Measurements from ENCODE around the gene PRDM16. TPM values are rescaled to one million over a fixed set of nuclear protein-coding genes. Genes with fewer than 3 reads are reported as not detected.

Gene PRDM16
- total and polyA plus RNA-seq, 2 of the 13 experiments (the other 11 are each of a cell fraction or from before 2014, with no cell fraction given): 0.15 to 0.81 TPM

- Histone ChIP-seq H3K27ac (ENCODE audit: extremely low read length, insufficient read depth, low read length) (no peak overlapping the region), H2AFZ (ENCODE audit: low read length) (no peak overlapping the region), H3K79me2 (ENCODE audit: insufficient read depth, low read length) (no peaks in the 10 kb centered on the region), H3K27me3 (ENCODE audit: control insufficient read depth in 1 of 2, insufficient read depth in 2 of 2, low read length in 2 of 2) (peaks cover under 1 to 5% of the 10 kb centered on the region in 2 experiments; a peak in 2 of 5 replicates), H3K4me1 (ENCODE audit: insufficient read depth, low read length) (peaks cover 65% of the 10 kb centered on the region), H3K4me3 (replicated peaks in 1 of 3; ENCODE audit: insufficient read depth in 1 of 3, low read depth in 2 of 3, low read length in 3 of 3) (no peak overlapping the region), H3K36me3 (replicated peaks in 1 of 2; ENCODE audit: control insufficient read depth in 1 of 2, insufficient read depth in 2 of 2, low read length in 2 of 2) (no peaks in the 10 kb centered on the region), H3K4me2 (ENCODE audit: low read depth, low read length) (no peak overlapping the region), H4K20me1 (ENCODE audit: insufficient read depth, low read length) (no peaks in the 10 kb centered on the region), H3K9ac (ENCODE audit: insufficient read depth, low read depth, low read length) (no peak overlapping the region), H3K9me3 (ENCODE audit: low read length) (no peaks in the 10 kb centered on the region)
- FAIRE-seq (no peak), ATAC-seq (no peak; the same call in 1 of the 3 replicates), DNase-seq (ENCODE audit: low spot score) (no peak)
- BruUV-seq (replicated peaks): no TSS peak
- in situ Hi-C loops (cut with HindIII; ENCODE audit: extremely low pct_ligation_motif_present, low pct_unique_long_range_greater_than_20kb) (no loop called here), intact Hi-C loops (cut with micrococcal nuclease; ENCODE audit: unreplicated experiment) (no loop called here)
- ChIA-PET POLR2A (interaction anchor here (0.7 to 0.9 kb wide), 2 partner anchors 10 to 33 kb away, joined by 3 read pairs; no protein-coding TSS in a partner anchor), CTCF (ENCODE audit: low intra/inter-chr PET ratio, low total read pairs) (no interaction called here)
- 80% methylated on average over 12 of the region's 25 CpGs for WGBS (ENCODE audit: low lambda C conversion rate)
- TF ChIP-seq ZNF362 (CRISPR knock-in tag; IDR thresholded peaks at IDR 0.05; ENCODE audit: borderline replicate concordance) (no peak), CREB1 (IDR thresholded peaks at IDR 0.05) (no peak), CREB1 (CRISPR knock-in tag; IDR thresholded peaks at IDR 0.05) (no peak), AFF4 (CRISPR knock-in tag; IDR thresholded peaks at IDR 0.05) (no peak), ATM (IDR thresholded peaks at IDR 0.05; ENCODE audit: borderline replicate concordance) (no peak), DBP (CRISPR knock-in tag; IDR thresholded peaks at IDR 0.05; ENCODE audit: not compliant biosample characterization) (no peak), KMT2B (CRISPR knock-in tag; IDR thresholded peaks at IDR 0.05) (no peak), ZZZ3 (CRISPR knock-in tag; IDR thresholded peaks at IDR 0.05; ENCODE audit: borderline replicate concordance) (no peak), NAIF1 (CRISPR knock-in tag; IDR thresholded peaks at IDR 0.05; ENCODE audit: borderline replicate concordance) (no peak), ZNF772 (CRISPR knock-in tag; IDR thresholded peaks at IDR 0.05) (no peak), PHF20 (CRISPR knock-in tag; IDR thresholded peaks at IDR 0.05) (no peak), TFAP4 (IDR thresholded peaks at IDR 0.05; ENCODE audit: borderline replicate concordance, low read depth) (no peak)
- TF ChIP-seq, protein P1, sequence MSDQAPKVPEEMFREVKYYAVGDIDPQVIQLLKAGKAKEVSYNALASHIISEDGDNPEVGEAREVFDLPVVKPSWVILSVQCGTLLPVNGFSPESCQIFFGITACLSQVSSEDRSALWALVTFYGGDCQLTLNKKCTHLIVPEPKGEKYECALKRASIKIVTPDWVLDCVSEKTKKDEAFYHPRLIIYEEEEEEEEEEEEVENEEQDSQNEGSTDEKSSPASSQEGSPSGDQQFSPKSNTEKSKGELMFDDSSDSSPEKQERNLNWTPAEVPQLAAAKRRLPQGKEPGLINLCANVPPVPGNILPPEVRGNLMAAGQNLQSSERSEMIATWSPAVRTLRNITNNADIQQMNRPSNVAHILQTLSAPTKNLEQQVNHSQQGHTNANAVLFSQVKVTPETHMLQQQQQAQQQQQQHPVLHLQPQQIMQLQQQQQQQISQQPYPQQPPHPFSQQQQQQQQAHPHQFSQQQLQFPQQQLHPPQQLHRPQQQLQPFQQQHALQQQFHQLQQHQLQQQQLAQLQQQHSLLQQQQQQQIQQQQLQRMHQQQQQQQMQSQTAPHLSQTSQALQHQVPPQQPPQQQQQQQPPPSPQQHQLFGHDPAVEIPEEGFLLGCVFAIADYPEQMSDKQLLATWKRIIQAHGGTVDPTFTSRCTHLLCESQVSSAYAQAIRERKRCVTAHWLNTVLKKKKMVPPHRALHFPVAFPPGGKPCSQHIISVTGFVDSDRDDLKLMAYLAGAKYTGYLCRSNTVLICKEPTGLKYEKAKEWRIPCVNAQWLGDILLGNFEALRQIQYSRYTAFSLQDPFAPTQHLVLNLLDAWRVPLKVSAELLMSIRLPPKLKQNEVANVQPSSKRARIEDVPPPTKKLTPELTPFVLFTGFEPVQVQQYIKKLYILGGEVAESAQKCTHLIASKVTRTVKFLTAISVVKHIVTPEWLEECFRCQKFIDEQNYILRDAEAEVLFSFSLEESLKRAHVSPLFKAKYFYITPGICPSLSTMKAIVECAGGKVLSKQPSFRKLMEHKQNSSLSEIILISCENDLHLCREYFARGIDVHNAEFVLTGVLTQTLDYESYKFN (CRISPR knock-in tag; conservative IDR thresholded peaks at IDR 0.05): peak; percentile 34; the same call in 1 of the 2 replicates
Observed at GRCh38 chr1:3357526-3358297, 288.7 kb downstream of the PRDM16 start.
